CD4-positive, alpha-beta T cell treated with Interleukin-4 for 4 hours (primary cell): ENCODE results near the gene PTPRB.

Experiments
- DNase-seq: peaks from one replicate; pipeline ENCODE4 v3.0.0-alpha.2; 2020

Gene PTPRB

DNA sequence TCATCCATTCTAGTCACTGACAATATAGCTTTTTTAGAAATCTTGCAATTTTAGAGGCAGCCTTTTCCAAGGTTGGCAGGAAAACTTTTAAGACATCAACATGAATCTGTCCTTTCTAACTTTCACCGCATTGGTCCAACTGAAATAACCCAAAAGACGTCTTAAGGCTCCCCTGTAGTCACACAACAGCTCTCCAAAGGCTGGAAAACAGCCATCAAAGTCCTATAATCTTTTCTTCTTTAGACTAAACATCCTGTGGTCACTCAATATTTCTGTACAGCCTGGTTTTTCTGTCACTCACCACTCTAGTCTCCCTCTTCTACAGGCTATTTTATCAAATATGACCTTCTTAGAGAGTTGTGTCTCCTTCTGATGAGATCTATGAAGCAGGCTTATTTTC, 4.5 kb upstream of the PTPRB start:
- DNase-seq, result no peak

DNA sequence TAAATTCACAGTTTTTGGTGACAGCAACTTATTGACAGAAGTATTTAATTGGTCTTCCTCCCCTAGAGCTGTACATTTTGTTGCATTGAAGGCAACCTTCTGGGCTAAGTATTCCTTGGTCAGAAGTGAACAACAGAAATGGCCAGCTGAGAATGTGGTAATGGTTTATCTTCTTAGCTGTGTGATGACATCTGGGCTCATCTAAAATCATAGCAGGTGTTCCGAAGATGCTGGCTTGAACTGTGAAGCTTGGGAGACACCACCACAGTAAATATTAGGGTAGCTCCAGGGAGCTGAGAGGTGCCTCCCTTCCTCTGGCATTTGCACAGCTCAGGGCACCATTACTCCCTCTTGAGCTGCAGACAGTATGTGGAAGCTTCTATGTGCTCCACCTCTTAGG, 3.7 kb upstream of the PTPRB start:
- DNase-seq, result no peak

DNA sequence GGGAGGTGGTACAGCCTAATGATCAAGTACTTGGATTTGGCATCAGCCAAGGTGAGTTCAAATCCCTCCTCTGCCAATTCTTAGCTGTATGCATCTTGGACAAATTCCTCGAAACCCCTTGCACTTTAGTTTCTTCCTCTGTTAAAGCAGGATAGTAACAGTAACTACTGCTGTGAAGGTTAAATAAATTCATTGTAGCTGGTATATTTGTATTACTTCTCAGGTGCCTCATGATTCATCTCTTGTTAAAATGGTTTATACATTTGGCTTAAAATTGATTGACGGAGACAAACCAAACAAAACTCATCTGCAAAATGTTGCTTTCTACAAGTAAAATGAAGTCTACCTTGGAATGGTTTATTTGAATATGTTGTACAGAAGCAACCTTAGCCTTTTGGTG, 2.3 kb upstream of the PTPRB start:
- DNase-seq, result no peak

DNA sequence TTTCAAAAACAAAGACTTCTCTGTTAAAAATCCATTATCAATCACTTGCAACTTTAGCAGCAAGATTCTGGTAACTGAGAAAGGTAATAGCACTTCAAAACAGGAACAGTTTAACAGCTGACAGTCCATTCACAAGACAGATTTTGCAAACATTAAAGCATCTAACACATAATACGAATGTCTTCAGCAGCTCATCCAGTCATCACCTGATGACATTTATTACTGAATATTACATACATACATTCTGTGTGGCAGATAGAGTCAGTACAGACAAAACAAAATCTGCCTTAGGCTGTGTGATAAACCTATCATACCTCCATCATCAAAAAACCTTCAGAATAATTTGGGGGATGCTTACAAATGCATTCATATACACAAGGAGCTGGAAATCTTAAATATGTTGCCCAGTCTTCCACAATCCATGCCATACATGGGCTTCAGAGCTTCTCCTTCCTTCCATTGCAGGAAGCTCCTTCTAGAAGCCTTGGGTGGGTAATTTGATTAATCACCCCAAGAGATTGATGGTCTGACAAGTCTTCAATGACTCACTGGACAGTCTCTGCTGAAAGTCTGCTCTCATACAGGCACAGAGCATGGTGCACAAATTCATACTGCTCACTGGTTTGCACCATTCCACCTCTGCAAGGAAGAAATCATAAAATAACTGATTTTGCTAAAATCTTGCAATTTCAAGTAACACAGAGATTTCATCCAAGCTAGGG, 1.6 kb upstream of the PTPRB start:
- DNase-seq, result no peak

DNA sequence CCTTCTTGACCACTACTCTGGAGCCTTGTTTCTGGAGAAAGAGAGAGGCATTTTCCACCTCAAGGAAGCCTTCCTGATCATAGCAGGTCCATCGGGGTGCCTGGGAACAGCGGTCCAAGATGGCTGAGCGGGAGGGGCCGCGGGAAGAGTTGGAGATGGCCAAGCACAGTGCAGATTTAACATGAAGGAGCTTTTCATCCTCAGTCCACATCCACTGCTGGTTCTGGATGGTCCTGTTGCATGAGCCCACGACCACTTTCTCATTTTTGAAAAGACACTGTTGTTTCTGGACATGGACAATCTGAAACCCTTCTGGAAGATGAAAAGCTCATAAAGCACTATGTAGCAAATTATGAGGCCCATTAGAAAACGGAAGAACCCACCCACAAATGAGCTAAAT, 1.5 kb downstream of the PTPRB start:
- DNase-seq, result no peak

DNA sequence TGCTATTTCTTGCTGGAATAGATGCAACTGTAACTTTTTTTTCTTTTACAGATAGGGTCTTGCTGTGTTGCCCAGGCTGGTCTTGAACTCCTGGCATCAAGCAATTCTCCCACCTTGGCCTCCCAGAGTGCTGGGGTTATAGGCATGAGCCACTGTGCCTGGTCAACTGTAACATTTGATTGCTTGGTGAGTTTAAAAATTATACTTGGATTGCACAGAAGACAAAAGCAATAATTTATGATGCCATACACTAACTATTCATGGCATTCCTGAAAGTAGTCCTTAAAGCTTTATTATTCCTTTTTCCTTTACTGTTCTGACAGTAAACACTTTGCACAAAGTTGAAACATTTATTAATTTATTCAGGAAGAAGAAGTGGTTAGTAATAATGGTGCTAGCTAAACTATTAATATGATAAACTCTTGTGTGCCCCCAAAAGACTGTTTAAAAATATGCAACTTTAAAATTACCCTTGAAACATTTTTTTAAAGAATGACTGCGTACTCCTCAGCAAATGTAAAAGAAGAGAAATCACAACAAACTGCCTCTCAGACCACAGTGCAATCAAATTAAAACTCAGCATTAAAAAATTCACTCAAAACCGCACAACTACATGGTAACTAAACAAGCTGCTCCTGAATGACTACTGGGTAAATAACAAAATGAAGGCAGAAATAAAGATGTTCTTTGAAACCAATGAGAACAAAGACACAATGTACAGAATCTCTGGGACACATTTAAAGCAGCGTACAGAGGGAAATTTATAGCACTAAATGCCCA, 8.3 kb downstream of the PTPRB start:
- DNase-seq, result no peak

DNA sequence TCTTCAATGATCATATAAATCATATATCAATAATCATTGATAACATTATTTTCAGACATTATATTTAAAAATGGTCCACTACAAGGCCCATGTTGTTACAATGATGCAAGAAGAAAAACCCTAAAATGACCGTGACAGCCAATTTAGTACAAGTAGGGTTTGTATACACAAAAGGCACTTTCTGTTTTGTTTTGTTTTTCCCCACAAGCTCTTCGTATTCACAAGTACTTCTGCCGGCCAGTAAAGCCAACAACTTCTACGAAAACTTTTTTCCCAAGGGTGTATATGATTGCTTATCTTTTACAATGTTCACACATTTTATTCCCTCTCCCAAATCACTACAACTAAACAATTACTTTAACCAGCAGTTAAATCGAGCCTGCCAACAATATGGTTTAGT, 9.6 kb downstream of the PTPRB start:
- DNase-seq, result no peak

DNA sequence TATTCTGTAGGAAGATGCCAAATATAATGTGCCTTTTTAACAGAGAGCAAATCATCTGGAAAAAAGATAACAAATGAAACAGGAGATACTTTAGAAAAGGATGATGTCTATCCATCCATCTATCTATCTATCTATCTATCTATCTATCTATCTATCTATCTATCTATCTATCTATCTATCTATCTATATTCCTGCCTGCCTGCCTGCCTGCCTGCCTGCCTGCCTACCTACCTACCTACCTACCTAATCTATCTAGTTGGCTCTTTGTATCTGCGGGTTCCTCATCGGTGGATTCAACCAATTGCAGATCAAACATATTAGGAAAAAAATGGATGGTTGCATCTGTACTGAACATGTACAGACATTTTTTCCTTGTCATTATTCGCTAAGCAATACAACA, 11.0 kb downstream of the PTPRB start:
- no peak for DNase-seq

DNA sequence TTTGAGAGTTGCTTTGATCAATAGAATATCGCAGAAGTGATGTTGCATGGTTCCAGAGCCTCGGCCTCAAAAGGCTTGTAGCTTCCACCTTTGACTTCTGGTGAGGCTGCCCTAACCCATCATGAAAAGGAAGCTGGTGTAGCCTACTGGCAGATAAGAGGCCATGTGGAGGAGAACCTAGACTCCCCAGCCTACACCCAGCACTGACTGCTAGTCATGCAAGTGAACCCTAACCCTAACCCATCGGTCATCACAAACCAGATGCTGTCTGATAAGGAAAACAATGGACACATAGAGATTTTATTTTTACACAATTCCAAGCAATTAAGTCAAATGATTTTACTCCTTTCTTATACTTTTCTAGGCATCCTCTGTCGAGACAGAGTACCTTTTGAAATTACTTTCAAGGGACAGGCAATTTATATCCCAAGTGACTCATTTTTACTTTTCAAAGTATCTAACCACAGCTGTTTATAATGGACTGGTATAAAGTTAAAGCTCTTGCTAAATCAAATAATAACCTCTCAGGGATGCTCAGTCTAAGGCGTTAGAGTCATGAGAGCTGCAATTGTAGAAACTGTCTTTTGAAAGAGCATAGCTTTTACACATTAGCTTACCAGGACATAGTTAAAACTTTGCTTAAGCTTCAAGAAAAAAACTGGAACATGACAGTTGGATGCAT, 17.6 kb downstream of the PTPRB start:
- DNase-seq, result no peak

DNA sequence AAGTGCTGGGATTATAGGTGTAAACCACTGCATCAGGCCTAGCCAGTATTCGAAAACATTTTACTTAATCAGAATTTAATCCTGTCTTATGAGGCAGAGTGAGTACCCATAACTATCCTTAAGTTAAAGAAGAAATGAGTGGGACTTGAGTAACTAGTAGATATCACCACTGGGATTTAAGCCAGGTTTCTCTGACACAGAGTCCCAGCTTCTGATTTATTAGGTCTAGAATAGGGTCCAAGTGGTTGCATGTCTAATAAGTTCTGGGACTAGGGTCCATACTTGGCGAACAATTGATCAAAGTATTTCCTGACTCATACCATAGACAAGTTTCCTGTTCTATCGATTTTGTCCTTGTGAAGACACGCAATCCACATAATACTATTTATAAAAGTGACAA, 18.9 kb downstream of the PTPRB start:
- DNase-seq, result no peak

DNA sequence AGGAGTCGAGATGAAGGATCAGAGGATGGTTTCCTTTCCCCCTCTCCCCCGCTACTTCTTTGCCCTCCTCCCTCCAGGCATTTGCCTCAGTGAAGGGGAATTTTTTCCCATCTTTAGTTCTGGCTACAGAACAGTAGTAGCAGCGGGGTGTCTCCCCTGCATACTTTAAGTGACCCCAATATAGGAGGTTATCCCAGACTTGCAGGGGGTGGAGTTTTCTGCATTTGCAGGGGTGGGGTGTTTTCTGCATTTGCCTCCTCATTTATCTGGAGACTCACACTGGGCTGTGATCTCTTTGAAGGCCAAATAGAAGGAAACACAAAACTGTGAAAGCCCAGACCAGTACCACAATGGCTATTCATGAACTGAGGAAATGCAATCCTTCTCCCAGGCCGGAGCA, 19.8 kb downstream of the PTPRB start:
- no peak for DNase-seq

DNA sequence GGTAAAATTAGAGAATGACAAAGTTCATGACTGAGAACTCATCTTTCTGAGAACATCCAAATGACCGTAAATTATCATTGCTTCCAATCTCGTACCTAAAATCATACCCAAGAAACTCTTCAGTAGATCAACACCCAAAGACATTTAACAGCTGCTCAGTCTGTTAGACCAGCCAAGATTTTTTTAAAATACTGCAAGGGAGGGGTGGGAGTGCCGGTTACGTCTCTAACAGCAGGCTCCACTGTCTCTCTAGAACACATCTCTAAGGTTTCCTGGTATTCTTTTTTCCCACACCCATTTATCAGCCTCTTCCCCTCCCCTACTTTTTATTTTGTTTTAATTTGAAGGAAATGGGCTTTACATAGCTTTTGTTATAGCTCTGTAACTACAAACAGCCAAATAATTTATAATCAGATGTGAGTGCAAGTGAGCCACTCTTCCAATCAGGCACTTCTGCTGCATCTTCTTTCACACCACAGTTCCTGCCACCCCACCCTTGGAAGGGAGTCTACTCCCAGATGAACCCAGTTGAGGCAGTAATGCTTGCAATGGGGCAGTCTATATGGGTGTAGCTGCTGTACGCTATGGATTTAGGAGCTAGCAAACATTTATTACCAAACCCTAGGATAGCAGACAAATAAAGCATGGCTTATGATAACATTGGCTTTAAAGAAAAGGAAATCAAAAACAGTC, 21.9 kb downstream of the PTPRB start:
- DNase-seq, result no peak

DNA sequence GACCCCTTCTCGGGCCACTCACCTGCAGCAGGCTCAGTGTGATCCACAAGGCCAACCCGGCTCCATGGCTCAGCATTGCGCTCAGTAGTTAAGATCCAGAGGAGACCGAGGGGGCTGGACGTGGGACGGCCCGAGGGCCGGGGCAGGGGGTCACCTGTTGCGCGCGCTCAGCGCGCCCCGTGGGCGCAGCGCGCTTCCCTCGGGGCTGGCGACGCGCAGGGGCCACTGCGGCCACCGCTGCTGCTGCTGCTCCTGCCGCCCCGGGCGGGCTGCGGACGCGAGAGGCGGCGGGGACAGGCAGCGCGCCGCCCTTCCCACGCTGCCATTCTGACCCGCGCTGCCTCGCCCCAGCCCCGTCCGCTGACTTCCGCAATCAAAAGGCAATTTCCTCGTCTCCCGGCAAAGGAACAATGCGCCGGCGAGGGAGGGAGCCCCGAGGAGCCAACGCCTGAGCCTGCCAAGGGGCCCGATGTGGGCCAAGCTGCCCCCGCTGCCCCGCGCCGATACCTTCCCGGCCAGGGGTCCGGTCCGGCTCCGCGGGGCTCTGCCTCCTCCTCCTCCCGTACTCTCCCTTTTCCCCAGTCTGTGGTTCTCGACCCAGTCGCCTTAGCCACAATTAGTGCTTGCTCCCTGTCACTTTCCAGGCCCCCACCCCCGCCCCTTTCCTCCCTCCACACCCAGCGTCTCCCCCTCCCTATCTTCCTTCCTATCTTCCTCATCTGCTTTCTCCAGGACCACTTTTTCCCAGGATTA, 27.3 kb downstream of the PTPRB start:
- DNase-seq, result no peak

DNA sequence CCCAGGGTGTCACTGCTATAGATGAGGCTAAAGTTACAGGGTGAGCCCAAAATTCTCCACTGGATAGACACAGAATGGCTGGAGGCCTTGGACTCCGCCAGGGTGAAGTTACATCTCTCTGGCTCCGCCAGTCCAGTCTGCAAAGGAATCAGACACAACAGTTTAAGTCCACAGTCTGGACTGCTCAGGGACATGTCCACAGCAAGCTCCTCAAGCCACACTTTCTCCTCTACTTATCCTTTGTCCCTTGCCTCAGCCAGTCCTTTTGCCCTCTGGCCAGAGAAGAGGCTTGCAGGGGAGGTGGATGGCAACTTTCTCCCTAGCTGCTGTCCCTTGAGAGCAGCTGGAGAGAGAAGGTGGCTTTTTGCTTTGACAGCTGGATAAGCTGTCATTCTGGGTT, 28.0 kb downstream of the PTPRB start:
- DNase-seq, result no peak

DNA sequence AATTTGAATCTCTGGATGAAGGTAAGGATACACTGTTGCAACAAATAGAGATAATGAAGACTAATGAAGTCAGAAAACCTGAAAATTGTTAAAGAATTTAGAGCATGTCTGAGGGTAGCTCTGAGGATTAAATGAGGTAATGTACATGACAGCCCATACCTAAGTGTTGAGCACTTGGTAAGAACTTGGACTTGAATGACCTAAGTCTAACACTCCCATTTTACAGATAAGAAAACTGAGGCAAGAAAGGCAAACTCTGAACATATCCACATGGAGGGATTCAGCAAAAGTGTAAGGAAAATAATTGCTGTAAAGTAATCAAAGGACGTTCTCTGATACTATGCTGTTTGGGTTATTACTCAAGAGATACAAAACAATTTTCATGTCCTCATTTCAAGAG, 29.0 kb downstream of the PTPRB start:
- no peak for DNase-seq

DNA sequence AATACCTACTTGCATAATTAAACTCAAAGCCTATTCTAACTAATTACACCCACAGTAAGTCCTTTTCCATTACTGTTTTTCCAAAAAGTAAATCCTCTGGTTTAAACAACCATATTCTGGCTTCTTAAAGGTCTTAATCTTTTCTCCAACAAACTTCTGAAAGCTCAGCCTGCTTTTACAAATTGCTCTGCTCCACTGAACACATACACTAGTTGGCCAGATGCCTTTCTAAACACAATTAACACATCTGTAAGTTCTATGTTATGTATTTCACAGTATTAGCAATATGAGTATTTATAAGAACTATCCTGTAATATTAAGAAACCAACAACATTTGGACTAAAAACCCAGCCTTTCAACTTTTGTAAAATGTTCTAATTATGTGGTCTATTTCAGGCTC, 30.1 kb downstream of the PTPRB start:
- no peak for DNase-seq

DNA sequence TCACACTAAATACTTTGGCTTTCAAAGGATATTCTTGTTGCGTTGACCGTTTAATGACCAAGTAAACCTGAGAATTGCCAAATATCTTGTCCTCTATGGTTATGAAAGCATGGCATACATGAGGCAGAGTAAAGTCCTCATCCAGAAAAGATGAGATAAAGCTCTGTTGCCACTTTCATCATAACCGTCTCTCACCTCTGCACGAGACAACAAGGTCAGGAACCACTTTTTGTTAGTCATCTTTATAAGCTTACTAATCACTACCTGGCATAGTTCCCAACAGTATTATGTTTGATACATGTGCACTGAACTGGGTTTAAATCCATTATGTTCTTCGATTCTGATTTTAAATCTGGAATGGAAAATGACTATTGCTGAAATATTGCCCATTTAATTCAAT, 31.3 kb downstream of the PTPRB start:
- no peak for DNase-seq

DNA sequence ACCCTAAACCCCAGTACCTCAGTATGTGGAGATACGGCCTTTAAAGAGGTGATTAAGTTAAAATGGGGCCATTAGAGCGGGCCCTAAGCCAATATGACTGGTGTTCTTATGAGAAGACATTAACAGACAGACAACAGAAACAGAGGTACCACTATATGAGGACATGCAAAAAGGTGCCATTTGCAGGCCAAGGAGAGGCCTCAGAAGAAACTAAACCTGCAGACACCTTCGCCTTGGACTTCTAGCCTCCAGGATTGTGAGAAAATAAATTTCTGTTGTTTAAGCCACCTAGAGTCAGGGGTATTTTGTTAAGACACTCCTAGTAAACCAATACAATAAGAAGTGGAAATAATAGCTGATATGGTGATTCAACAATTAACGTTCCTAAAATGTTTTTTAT, 32.6 kb downstream of the PTPRB start:
- DNase-seq, result no peak

DNA sequence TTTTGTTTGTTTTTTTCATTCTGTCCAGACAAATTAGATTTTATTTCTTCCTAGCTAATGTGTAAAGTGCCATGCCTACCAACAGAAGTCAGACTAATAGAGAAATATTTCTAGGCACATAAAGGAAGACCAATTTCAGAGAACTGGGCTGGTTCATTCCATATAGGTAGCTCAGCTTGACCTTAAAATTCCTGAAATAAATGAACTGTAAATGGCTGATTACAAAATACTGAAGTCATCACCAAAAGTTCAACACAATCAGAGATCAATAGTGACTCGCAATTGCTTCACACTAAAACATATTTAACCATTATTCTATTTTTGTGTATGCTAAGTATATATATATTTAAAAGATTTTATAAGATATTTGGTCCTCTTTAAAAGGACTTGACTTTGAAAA, 34.2 kb downstream of the PTPRB start:
- no peak for DNase-seq

DNA sequence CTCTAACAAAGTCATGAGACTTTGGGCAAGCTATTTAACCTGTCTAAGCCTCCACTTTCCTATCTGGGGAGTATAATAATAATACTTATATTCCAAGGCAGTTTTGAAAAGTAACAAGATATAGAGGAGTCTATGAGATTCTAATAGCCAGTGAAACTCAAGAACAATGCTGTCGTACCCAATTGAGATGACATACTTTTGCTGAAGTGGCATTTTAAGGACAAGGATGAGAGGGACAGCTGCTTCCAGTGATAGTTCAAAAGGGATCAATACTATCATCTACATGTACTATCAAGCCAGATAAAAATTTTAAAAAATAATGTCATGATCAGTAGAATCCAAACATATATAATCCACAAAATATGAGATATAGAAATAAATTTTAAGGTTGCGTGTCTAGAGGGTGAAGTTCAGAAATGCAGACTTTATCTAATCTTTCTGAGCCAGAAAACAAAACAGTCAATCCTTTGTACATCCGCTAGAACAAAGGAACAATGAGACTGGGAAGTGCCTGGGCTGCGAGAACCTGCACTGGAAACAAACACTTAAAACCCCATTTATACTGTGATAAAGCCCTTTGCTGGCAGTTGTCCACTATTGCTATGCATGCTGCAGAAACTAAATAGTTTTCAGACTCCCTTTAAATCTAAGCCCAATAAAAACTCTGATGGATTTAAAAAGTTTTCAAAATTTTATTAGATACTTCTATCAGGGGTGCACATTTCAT, 38.6 kb downstream of the PTPRB start:
- no peak for DNase-seq

DNA sequence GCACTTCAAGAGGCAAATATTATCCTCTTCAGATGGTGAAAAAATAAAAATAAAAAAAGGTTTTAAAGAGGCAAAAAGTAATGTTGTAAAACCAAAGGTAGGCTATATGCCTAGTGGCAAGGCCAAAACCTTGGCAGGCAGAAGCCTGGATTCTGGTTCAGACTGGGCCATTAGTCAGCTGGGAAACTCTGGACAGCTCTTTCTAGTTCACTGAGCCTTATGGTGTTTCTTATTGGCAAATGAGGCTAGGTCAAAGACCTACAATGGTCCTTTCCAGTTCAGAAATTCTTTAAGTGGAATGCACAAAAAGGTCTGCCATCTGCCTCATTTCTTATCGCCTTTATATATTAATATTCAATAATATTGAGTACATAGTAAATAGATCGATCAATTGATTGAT, 44.6 kb downstream of the PTPRB start:
- DNase-seq, result no peak

DNA sequence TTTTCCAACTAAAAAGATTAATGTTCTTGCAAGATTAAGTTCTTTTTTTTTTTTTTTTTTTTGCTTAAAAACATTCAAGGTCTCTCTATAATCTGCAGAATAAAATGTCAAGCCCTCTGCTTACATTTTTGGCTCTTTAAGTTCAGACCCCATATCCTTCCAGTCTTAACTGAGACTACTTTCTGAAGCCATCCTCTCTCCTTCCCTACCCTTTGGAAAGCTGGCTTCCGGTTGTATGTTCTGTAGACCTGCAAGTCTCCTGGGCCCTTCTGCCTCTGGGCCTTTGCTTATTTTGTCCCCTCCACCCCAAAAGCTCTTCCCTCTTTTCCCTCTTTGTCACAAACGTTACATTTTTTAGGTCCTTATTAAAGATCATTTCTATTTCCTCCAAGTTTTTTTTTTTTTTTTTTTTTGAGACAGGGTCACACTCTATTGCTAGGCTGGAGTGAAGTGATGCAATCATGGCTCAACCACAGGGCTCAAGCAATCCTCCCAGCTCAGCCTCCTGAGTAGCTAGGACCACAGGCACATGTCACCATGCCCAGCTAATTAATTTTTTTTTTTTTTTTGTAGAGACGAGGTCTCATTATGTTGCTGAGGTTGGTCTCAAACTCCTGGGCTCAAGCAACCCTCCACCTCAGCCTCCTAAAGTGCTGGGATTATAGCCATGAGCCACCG, 46.5 kb downstream of the PTPRB start:
- DNase-seq, result no peak
